PC-3 (cell line): ENCODE data around the gene ELMO3. TPM values are rescaled to one million over a fixed set of nuclear protein-coding genes. Genes with fewer than 3 reads are reported as not detected.

Experiments
- ATAC-seq: fragments of 200-7000 bp; cut with Tn5 transposase; 2 replicates; pipeline ENCODE4 v1.9.1; 2020; ENCODE audit warnings: mild to moderate bottlenecking, moderate library complexity
- BruUV-seq: library from RNA; stranded (reverse); fragments of 400-500 nt; replicated peaks from 2 replicates; lab custom pipeline; 2021; lab: Mats Ljungman, UMichigan
- CTCF ChIA-PET: fragments of 300-600 bp; sonication (Branson Sonifier 250); formaldehyde crosslinking; loops from one replicate; lab custom pipeline; 2022; ENCODE audit warnings: antibody characterized with exemption; lab: Charles Lee
- POLR2A ChIA-PET: fragments of 300-600 bp; sonication (Branson Sonifier 250); formaldehyde crosslinking; loops from one replicate; lab custom pipeline; 2022; ENCODE audit warnings: antibody characterized with exemption; ENCODE audit not compliant: unreplicated experiment; lab: Charles Lee
- DNase-seq: peaks from one replicate; pipeline ENCODE4 v3.0.0-alpha.2; 2015
- H2AFZ ChIP-seq: fragments of 300-600 bp; sonication (generic); 2 replicates; pipeline ENCODE4 v1.6.0; 2016; ENCODE audit warnings: antibody characterized with exemption, low read length
- H3F3A ChIP-seq: fragments of 300-600 bp; sonication (generic); one replicate; pipeline ENCODE4 v1.6.0; 2017; ENCODE audit warnings: antibody characterized with exemption, low read length, control low read depth, mild to moderate bottlenecking; ENCODE audit not compliant: unreplicated experiment
- H3K27ac ChIP-seq: fragments of 300-600 bp; sonication (generic); 2 replicates; pipeline ENCODE4 v1.5.1; 2016; ENCODE audit warnings: mild to moderate bottlenecking, low read length
- H3K27me3 ChIP-seq: fragments of 300-600 bp; sonication (generic); 2 replicates; pipeline ENCODE4 v1.6.1; 2016; ENCODE audit warnings: low read length, mixed read lengths
- H3K36me3 ChIP-seq: fragments of 300-600 bp; sonication (generic); 2 replicates; pipeline ENCODE4 v1.6.1; 2016; ENCODE audit warnings: low read depth, mixed run types, low read length, mixed read lengths
- H3K4me1 ChIP-seq: fragments of 300-600 bp; sonication (generic); 2 replicates; pipeline ENCODE4 v1.5.1; 2016; ENCODE audit warnings: low read length; ENCODE audit not compliant: insufficient read depth
- H3K4me2 ChIP-seq: fragments of 300-600 bp; sonication (generic); 2 replicates; pipeline ENCODE4 v1.6.0; 2016; ENCODE audit warnings: low read length
- H3K4me3 ChIP-seq: fragments of 300-600 bp; sonication (generic); 2 replicates; pipeline ENCODE4 v1.5.1; 2016; ENCODE audit warnings: mild to moderate bottlenecking, low read length, mixed read lengths
- H3K79me2 ChIP-seq: fragments of 300-600 bp; sonication (generic); 2 replicates; pipeline ENCODE4 v1.6.1; 2017; ENCODE audit warnings: low read length, mixed read lengths
- H3K9ac ChIP-seq: fragments of 300-600 bp; sonication (generic); 2 replicates; pipeline ENCODE4 v1.6.0; 2016; ENCODE audit warnings: mild to moderate bottlenecking, low read length
- H3K9me2 ChIP-seq: fragments of 300-600 bp; sonication (generic); replicated peaks from 2 replicates; pipeline ENCODE4 v1.6.1; 2016; ENCODE audit warnings: mixed run types, low read length, mixed read lengths
- H3K9me3 ChIP-seq: fragments of 300-600 bp; sonication (generic); 2 replicates; pipeline ENCODE4 v1.6.1; 2016; ENCODE audit warnings: low read length, mixed read lengths
- H4K20me1 ChIP-seq: fragments of 300-600 bp; sonication (generic); 2 replicates; pipeline ENCODE4 v1.6.1; 2016; ENCODE audit warnings: low read length, mixed read lengths
- CTCF ChIP-seq: fragments of 300-600 bp; sonication (generic); conservative IDR thresholded peaks from 2 replicates; pipeline ENCODE4 v1.5.1; 2017; ENCODE audit warnings: antibody characterized with exemption, low read depth, mild to moderate bottlenecking, low read length
- EZH2 ChIP-seq: fragments of 300-600 bp; sonication (generic); IDR thresholded peaks from one replicate; pipeline ENCODE4 v1.6.1; 2017; ENCODE audit warnings: antibody characterized with exemption, mild to moderate bottlenecking, low read length; ENCODE audit not compliant: unreplicated experiment
- EZH2phosphoT487 ChIP-seq: fragments of 300-600 bp; sonication (generic); IDR thresholded peaks from 2 replicates; pipeline ENCODE4 v1.6.1; 2018; ENCODE audit warnings: mild to moderate bottlenecking, antibody characterized with exemption, low read length, borderline replicate concordance
- intact Hi-C: fragments of 100-400 bp; cut with micrococcal nuclease; formaldehyde crosslinking; loops from 2 replicates; pipeline ENCODE4 v1.9.0; 2023
- total RNA-seq: library from RNA; depleted of rRNA; stranded (reverse); fragments of >200 nt; gene quantifications from 2 replicates; pipeline ENCODE4 v1.2.3, GENCODE V29; 2014

The ELMO3 gene
- total RNA-seq, 1 experiment from 2014 or later, result 2.2 TPM

GRCh38 chr16:67162506-67163163, 36.3 kb upstream of the ELMO3 start:
- Histone ChIP-seq H3K4me2 (peak overlapping the region; percentile 98; the same call in 1 of the 2 replicates), H3K27me3 (no peaks in the 10 kb centered on the region), H2AFZ (no peak overlapping the region), H3K9me2 (no peaks in the 10 kb centered on the region), H3K79me2 (no peaks in the 10 kb centered on the region), H3K27ac (no peak overlapping the region), H3K9me3 (no peaks in the 10 kb centered on the region), H3K9ac (no peak overlapping the region), H3K4me1 (peaks cover 18% of the 10 kb centered on the region), H3K4me3 (0 out of 2 replicates have a peak overlapping the region, but pooled peaks have one; percentile 95), H4K20me1 (no peaks in the 10 kb centered on the region), H3K36me3 (no peaks in the 10 kb centered on the region), H3F3A (no peaks in the 10 kb centered on the region)
- no TSS peak for BruUV-seq
- intact Hi-C loops, result loop anchor here (5.0 kb wide), 1 partner anchor 145 kb away; no protein-coding TSS in a partner anchor
- TF ChIP-seq CTCF, result no peak
- no peak for TF ChIP-seq EZH2
- no peak for TF ChIP-seq EZH2phosphoT487
- ATAC-seq (no peak), DNase-seq (no peak)
- POLR2A ChIA-PET, result no interaction called here
- CTCF ChIA-PET, result no interaction called here

GRCh38 chr16:67163164-67163998, 35.5 kb upstream of the ELMO3 start:
- TF ChIP-seq EZH2, result no peak
- TF ChIP-seq CTCF, result no peak
- TF ChIP-seq EZH2phosphoT487, result no peak
- Histone ChIP-seq H3K4me3 (no peak overlapping the region), H3K79me2 (no peaks in the 10 kb centered on the region), H3K9ac (no peak overlapping the region), H3K9me3 (no peaks in the 10 kb centered on the region), H3K9me2 (no peaks in the 10 kb centered on the region), H3K4me2 (no peak overlapping the region), H2AFZ (no peak overlapping the region), H4K20me1 (no peaks in the 10 kb centered on the region), H3K27me3 (no peaks in the 10 kb centered on the region), H3K36me3 (no peaks in the 10 kb centered on the region), H3F3A (no peaks in the 10 kb centered on the region), H3K27ac (no peak overlapping the region), H3K4me1 (peaks cover 16% of the 10 kb centered on the region)
- ATAC-seq, result no peak
- no peak for DNase-seq
- intact Hi-C loops, result loop anchor here (5.0 kb wide), 1 partner anchor 146 kb away; no protein-coding TSS in a partner anchor
- ChIA-PET POLR2A (no interaction called here), CTCF (no interaction called here)
- no TSS peak for BruUV-seq
